ENCODE results near the gene SIN3B.
"Not testable (repeated sequence)": the region's sequence is repeated elsewhere in the genome, so short reads cannot be mapped to it uniquely, and the experiment has no call there.

SIN3B gene, protein sequence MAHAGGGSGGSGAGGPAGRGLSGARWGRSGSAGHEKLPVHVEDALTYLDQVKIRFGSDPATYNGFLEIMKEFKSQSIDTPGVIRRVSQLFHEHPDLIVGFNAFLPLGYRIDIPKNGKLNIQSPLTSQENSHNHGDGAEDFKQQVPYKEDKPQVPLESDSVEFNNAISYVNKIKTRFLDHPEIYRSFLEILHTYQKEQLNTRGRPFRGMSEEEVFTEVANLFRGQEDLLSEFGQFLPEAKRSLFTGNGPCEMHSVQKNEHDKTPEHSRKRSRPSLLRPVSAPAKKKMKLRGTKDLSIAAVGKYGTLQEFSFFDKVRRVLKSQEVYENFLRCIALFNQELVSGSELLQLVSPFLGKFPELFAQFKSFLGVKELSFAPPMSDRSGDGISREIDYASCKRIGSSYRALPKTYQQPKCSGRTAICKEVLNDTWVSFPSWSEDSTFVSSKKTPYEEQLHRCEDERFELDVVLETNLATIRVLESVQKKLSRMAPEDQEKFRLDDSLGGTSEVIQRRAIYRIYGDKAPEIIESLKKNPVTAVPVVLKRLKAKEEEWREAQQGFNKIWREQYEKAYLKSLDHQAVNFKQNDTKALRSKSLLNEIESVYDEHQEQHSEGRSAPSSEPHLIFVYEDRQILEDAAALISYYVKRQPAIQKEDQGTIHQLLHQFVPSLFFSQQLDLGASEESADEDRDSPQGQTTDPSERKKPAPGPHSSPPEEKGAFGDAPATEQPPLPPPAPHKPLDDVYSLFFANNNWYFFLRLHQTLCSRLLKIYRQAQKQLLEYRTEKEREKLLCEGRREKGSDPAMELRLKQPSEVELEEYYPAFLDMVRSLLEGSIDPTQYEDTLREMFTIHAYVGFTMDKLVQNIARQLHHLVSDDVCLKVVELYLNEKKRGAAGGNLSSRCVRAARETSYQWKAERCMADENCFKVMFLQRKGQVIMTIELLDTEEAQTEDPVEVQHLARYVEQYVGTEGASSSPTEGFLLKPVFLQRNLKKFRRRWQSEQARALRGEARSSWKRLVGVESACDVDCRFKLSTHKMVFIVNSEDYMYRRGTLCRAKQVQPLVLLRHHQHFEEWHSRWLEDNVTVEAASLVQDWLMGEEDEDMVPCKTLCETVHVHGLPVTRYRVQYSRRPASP

DNA sequence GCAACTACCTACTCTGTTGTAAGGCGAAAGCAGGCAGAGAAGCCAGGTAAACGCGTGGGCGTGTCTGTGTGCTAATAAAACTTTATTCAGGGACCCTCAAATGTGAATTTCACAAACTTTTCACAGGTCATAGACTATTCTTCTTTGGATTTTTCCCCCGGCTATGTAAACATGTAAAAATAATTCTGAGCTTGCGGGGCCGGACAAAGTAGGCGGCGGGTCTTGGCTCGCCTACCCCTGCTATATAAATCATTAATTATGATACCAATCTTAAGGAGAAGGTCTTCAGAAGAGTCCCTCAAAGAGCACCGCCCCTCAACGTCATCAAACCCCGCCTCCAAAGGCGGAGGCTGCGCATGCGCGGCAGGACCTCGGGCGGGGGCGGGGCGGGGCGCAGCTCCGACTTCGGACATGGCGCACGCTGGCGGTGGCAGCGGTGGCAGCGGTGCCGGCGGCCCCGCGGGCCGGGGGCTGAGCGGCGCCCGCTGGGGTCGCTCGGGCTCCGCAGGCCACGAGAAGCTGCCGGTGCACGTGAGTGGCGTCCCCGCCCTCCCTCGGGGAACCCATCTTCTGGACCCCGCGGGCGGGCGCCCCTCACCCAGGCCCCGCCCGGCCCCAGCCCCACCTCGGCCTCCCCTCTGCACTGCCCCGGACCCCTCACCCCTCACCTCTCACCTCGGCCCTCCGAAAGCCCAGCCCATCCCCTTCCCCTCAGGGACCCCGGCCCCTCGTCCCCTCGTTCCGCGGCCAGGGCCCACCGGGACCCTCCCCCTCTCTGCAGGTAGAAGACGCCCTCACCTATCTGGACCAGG is at the start of gene SIN3B:
SIN3B (plus strand) TSS at position 389 of the 812 bp plus-strand sequence; CDS start at position 412, 23 bp downstream.
- peaks cover 42% of the 10 kb centered on the region for H3K4me1 Mint-ChIP-seq
- H3K27ac Mint-ChIP-seq = peak within 1 kb of the TSS; percentile 91
- no peaks in the 10 kb centered on the region for H3K36me3 Mint-ChIP-seq
- peaks cover 7% of the 10 kb centered on the region for H3K27me3 Mint-ChIP-seq
- H3K4me3 Mint-ChIP-seq = peak within 1 kb of the TSS; percentile 89
- H3K9me3 Mint-ChIP-seq = no peaks in the 10 kb centered on the region

DNA sequence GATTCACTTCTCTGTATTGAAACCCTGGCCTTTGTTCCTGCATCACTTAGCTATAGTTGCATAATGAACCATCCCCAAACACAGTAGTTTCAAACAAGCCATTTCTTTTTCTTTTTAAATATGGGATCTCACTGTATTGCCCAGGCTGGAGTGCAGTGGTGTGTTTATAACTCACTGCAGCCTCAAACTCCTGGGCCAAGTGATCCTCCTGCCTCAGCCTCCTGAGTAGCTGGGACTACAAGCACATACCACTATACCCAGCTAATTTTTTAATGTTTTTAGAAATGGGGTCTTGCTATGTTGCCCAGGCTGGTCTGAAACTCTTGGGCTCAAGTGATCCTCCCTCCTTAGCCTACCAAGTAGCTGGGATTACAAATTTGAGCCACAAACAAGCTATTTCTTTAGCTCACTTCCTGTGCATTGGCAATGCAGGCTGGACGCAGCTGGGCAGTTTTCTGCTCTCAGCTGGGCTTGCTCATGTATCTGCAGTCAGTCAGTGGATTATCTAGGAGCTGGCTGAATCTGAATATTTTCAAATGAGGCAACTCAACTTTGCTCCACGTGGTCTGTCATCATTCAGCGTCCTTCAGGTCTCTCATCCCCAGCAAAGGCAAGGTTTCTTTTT is 49.5 kb upstream of the SIN3B start:
- Mint-ChIP-seq H3K27me3 (peaks cover 3% of the 10 kb centered on the region), H3K9me3 (no peaks in the 10 kb centered on the region), H3K27ac (no peak overlapping the region), H3K4me1 (no peaks in the 10 kb centered on the region), H3K4me3 (no peak overlapping the region), H3K36me3 (no peaks in the 10 kb centered on the region)

DNA sequence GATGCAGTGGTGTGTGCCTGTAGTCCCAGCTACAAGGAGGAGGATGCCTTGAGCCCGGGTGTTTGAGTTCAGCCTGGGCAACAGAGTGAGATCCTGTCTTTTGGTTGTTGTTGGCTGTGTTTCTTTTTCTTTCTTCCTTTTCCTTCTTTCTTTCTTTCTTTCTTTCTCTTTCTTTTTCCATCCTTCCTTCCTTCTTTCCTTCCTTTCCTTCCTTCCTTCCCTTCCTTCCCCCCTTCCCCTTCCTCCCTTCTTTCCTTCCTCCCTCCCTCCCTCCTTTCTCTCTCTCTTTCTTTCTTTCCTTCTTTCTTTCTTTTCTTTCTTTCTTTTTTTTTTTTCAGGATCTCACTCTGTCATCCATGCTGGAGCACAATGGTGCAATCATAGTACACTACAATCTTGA is 46.5 kb upstream of the SIN3B start:
- Mint-ChIP-seq H3K4me1 (no peaks in the 10 kb centered on the region), H3K27me3 (peaks cover 2% of the 10 kb centered on the region), H3K36me3 (no peaks in the 10 kb centered on the region), H3K9me3 (no peaks in the 10 kb centered on the region), H3K27ac (no peak overlapping the region), H3K4me3 (no peak overlapping the region)

DNA sequence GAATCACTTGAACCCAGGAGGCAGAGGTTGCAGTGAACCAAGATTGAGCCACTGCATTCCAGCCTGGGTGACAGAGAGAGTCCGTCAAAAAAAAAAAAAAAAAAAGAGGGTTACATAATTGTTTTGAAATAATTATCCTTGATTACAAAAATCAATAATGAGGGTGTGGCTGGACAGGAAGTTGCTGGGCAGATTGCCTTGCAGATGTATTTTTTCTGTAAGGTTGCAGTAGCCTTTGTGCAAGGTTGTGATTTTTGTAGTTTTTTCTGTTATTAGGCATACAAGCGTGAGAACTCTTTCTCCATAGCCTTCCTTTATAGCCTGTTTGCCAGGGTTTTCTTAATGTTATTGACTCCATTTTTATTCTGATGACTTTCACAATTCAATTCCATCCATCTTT is 40.7 kb upstream of the SIN3B start:
- Mint-ChIP-seq H3K4me1 (no peaks in the 10 kb centered on the region), H3K4me3 (no peak overlapping the region), H3K27ac (no peak overlapping the region), H3K27me3 (peaks cover 2% of the 10 kb centered on the region), H3K9me3 (no peaks in the 10 kb centered on the region), H3K36me3 (peaks cover 2% of the 10 kb centered on the region)

DNA sequence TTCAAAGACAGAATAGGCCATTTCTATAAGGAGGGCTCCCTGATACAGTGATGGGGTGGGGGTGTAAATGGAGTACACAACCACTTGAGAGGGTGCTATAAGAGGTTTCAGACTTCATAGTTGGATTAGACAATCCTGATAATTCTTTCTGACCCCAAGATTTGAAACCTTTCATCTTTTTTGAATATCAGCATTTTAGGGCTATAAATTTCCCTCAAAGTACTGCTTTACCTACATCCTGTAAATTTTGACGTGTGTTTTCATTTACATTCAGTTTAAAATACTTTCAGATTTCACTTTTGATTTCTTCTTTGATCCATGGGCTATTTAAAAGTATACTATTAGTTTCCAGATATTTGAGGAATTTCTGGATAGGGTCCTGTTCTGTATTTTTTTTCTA is 40.0 kb upstream of the SIN3B start:
- Mint-ChIP-seq H3K27ac (no peak overlapping the region), H3K4me1 (no peaks in the 10 kb centered on the region), H3K4me3 (no peak overlapping the region), H3K27me3 (peaks cover 2% of the 10 kb centered on the region), H3K36me3 (peaks cover 2% of the 10 kb centered on the region), H3K9me3 (no peaks in the 10 kb centered on the region)

DNA sequence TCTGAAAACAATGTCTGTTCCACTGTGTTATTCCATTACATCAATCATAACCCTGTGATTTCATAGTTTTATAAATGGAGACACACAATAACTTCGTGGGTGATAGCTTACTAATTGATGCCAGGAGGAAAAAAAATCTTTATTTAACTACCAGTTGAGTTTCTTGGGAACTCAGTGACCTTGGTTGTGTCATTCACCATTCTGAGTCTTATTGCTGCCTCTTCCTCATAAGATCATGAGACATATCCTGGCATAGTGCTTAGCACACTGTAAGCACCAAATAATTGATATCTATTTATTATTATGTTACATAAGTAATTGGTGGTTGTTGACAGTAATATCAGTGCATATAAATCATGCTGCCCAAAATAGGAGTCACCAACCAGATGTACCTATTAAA is 39.1 kb upstream of the SIN3B start:
- Mint-ChIP-seq H3K4me3 (no peak overlapping the region), H3K27ac (no peak overlapping the region), H3K36me3 (peaks cover 2% of the 10 kb centered on the region), H3K9me3 (no peaks in the 10 kb centered on the region), H3K27me3 (no peaks in the 10 kb centered on the region), H3K4me1 (no peaks in the 10 kb centered on the region)

DNA sequence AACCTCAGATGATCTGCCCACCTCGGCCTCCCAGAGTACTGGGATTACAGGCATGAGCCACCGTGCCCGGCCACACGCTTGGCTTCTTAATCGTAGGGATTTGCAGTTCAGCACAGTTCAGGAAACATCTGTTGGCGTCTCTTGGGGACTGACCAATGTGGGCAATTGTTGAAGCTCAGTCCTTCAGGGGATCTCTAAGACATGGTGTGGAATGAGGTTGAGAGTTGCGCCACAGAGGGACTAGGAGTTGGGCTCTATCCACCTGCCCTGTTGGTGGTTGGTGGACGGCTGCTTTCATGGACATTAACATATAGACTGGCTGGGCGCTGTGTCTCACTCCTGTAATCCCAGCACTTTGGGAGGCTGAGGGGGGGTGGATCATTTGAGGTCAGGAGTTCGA is 37.3 kb upstream of the SIN3B start:
- no peak overlapping the region for H3K27ac Mint-ChIP-seq
- peaks cover 2% of the 10 kb centered on the region for H3K36me3 Mint-ChIP-seq
- no peaks in the 10 kb centered on the region for H3K4me1 Mint-ChIP-seq
- H3K4me3 Mint-ChIP-seq = no peak overlapping the region
- no peaks in the 10 kb centered on the region for H3K27me3 Mint-ChIP-seq
- no peaks in the 10 kb centered on the region for H3K9me3 Mint-ChIP-seq

DNA sequence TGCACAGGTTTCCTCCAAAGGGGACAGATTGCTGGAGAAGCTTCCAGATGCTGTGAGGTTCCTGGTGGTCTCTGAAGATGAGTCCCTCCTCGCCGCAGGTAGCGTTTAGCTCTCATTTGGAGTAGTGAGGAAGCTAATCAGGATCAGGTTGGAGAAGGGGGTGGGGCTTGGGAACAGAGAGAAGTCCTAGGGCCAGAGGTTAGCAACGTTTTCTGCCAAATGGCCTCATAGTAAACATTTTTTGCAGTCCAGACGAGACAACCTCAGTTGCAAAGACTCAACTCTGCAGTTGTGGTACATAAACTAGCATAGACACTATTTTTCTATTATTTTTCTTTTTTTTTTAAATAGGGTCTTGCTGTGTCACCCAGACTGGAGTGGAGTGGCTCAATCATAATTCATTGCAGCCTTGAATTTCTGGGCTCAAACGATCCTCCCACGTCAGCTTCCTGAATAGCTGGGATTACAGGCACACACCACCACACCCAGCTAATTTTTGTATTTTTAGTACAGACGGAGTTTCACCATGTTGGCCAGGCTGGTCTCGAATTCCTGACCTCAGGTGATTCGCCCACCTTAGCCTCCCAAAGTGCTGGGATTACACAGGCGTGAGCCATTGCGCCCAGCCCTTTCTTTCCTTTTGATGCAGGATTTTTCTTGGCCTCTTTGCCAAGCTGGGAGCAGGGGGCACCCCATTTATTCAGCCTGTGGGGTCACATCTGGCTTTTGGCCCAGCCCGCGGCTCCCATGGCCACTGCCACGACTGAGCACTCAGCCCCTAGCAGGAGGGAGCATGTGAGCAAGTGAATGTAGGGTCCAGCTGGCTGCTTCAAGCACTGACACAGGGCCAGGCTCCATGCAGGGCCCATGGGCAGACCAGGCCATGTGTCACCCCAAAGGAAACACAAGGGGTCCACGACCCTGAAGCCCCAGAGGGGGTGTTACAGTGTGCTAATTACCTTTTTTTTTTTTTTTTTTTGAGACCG is 34.4 kb upstream of the SIN3B start:
- H3K27ac Mint-ChIP-seq = no peak overlapping the region
- no peaks in the 10 kb centered on the region for H3K9me3 Mint-ChIP-seq
- H3K36me3 Mint-ChIP-seq = peaks cover 2% of the 10 kb centered on the region
- H3K27me3 Mint-ChIP-seq = no peaks in the 10 kb centered on the region
- H3K4me1 Mint-ChIP-seq = no peaks in the 10 kb centered on the region
- no peak overlapping the region for H3K4me3 Mint-ChIP-seq

DNA sequence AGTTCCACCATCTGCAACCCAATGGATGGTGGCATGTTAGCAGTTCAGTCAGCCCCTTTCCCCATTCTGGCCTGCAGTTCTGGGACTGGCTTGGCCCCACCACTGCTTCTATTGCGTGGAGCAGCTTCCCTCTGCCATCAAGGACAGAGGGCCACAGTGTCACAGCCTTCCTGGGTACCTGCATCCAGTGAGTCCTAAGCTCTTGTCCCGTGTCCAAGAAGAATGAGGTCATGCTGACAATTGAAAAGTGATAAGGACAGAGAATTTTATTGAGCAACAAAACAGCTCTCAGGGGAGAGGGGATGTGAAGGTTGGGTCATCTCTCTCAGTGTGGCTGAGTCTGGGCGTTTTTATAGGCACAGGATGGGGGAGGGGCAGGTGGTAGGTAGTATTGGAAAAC is 33.5 kb upstream of the SIN3B start:
- H3K4me3 Mint-ChIP-seq = no peak overlapping the region

DNA sequence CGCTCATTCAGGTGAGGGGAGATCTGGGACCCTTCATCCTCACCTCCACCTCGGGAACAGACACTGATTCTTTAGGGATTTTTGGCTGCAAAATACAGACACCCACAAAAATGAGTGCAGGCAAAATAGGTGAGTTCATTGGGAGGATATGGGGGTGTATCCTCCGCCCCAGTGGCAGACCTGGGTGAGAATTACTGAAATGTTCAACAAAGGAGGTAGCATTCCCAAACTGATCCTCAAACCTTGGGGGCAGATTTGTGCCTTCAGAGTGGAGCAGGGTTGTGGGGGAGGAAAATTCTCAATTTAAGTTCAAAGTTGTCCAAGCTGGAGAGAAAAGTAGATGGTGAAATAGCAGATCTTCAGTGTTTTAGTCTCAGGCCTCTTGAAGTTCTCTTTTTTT is 31.3 kb upstream of the SIN3B start:
- H3K27ac Mint-ChIP-seq = no peak overlapping the region
- no peaks in the 10 kb centered on the region for H3K27me3 Mint-ChIP-seq
- no peaks in the 10 kb centered on the region for H3K4me1 Mint-ChIP-seq
- H3K4me3 Mint-ChIP-seq = no peak overlapping the region
- no peaks in the 10 kb centered on the region for H3K9me3 Mint-ChIP-seq
- no peaks in the 10 kb centered on the region for H3K36me3 Mint-ChIP-seq

More for the DNA sequence above, 33.5 kb upstream of the SIN3B start:
- Mint-ChIP-seq H3K27me3 (no peaks in the 10 kb centered on the region), H3K27ac (no peak overlapping the region), H3K36me3 (no peaks in the 10 kb centered on the region), H3K4me1 (no peaks in the 10 kb centered on the region), H3K9me3 (no peaks in the 10 kb centered on the region)

DNA sequence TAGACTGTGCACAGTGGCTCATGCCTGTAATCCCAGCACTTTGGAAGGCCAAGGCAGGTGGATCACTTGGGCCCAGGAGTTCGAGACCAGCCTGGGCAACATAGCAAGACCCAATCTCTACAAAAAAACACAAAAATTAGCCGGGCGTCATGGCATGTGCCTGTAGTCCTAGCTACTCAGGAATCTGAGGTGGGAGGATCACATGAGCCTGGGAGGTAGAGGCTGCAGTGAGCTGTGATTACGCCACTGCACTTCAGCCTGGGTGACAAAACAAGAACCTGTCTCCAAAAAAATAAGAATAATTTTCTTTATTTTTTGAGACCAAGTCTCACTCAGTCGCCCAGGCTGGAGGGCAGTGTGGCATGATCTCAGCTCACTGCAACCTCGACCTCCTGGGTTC is 30.9 kb upstream of the SIN3B start:
- H3K27ac Mint-ChIP-seq, H3K4me1 Mint-ChIP-seq, H3K4me3 Mint-ChIP-seq, H3K36me3 Mint-ChIP-seq, H3K27me3 Mint-ChIP-seq, H3K9me3 Mint-ChIP-seq: not testable (repeated sequence)

DNA sequence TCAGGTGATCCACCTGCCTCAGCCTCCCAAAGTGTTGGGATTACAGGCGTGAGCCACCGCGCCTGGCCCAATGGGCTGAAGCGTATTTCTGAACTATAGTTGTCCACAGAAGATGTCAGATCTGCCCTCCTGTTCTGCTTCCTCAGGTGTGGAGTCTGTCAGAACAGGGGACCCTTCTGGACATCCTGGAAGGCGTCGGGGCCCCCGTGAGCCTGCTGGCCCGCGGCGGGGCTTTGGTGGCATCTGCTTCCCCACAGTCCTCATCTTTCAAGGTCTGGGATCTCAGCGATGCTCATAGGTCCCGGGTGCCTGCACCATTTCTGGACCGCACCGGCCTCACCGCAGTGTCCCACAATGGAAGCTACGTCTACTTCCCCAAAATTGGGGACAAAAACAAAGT is 29.5 kb upstream of the SIN3B start:
- H3K27me3 Mint-ChIP-seq = no peaks in the 10 kb centered on the region
- H3K4me3 Mint-ChIP-seq = no peak overlapping the region
- H3K9me3 Mint-ChIP-seq = no peaks in the 10 kb centered on the region
- no peak overlapping the region for H3K27ac Mint-ChIP-seq
- no peaks in the 10 kb centered on the region for H3K36me3 Mint-ChIP-seq
- H3K4me1 Mint-ChIP-seq = no peaks in the 10 kb centered on the region

DNA sequence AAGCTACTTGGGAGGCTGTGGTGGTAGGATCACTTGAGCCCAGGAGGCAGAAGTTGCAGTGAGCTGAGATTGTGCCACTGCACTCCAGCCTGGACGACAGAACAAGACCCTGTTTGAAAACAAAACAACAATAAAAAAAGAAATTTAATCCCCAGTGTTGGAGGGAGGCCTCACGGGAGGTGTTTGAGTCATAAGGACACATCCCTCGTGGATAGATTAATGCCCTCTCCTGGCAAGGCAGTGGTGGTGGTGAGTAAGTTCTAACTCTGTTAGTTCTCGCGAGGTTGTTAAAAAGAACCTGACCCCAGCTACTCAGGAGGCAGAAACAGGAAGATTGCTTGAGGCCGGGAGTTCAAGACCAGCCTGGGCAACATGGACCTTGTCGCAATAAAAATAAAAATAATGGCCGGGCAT is 27.6 kb upstream of the SIN3B start:
- Mint-ChIP-seq H3K4me3 (no peak overlapping the region), H3K27me3 (no peaks in the 10 kb centered on the region), H3K9me3 (no peaks in the 10 kb centered on the region), H3K27ac (no peak overlapping the region), H3K4me1 (no peaks in the 10 kb centered on the region), H3K36me3 (no peaks in the 10 kb centered on the region)

DNA sequence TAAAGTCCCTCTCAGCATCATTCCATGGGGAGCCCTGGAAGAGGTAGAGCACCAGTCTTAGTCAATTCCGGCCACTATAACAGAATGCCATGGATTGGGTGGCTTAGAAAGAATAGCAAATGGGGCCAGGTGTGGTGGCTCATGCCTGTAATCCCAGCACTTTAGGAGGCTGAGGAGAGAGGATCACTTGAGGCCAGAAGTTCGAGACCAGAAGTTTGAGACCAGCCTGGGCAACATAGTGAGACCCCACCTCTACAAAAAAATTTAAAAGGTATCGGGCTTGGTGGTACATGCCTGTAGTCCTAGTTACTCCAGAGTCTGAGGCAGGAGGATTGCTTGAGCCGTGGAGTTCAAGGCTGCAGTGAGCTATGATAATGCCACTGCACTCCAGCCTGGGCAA is 25.0 kb upstream of the SIN3B start:
- H3K9me3 Mint-ChIP-seq = no peaks in the 10 kb centered on the region
- H3K4me3 Mint-ChIP-seq = no peak overlapping the region
- H3K27me3 Mint-ChIP-seq = no peaks in the 10 kb centered on the region
- no peaks in the 10 kb centered on the region for H3K36me3 Mint-ChIP-seq
- H3K4me1 Mint-ChIP-seq = no peaks in the 10 kb centered on the region
- no peak overlapping the region for H3K27ac Mint-ChIP-seq

Data from activated naive CD4-positive, alpha-beta T cell treated with anti-CD3 and anti-CD28 coated beads, Interleukin-2, amount 50 U/mL, for 24 hours (primary cell).